Neural progenitor cell (in vitro differentiated cells): Measurements from ENCODE around the gene ZNF446. TPM values are rescaled to one million over a fixed set of nuclear protein-coding genes. Genes with fewer than 3 reads are reported as not detected.

ENCODE experiments used
- DNase-seq: peaks from one replicate; pipeline ENCODE4 v3.0.0-alpha.2; 2016; ENCODE audit warnings: low spot score
- H2AFZ ChIP-seq: fragments of 200-600 bp; sonication (generic); replicated peaks from 2 replicates; pipeline ENCODE4 v1.6.1; 2016; ENCODE audit warnings: antibody characterized with exemption
- H3F3A ChIP-seq: fragments of 200-600 bp; sonication (generic); 2 replicates; pipeline ENCODE4 v1.6.1; 2016; ENCODE audit warnings: antibody characterized with exemption, low read depth
- H3K27ac ChIP-seq: fragments of 200-600 bp; sonication (generic); 2 replicates; pipeline ENCODE4 v1.5.1; 2016; ENCODE audit warnings: mild to moderate bottlenecking
- H3K27me3 ChIP-seq: fragments of 200-600 bp; sonication (generic); 2 replicates; pipeline ENCODE4 v1.6.1; 2016; ENCODE audit warnings: mild to moderate bottlenecking, moderate library complexity
- H3K36me3 ChIP-seq: fragments of 200-600 bp; sonication (generic); 2 replicates; pipeline ENCODE4 v1.5.1; 2016
- H3K4me1 ChIP-seq: fragments of 200-600 bp; sonication (generic); 2 replicates; pipeline ENCODE4 v1.6.1; 2016; ENCODE audit warnings: mixed run types
- H3K4me2 ChIP-seq: fragments of 200-600 bp; sonication (generic); 2 replicates; pipeline ENCODE4 v1.6.1; 2016
- H3K4me3 ChIP-seq: fragments of 200-600 bp; sonication (generic); 2 replicates; pipeline ENCODE4 v1.5.1; 2016
- H3K79me2 ChIP-seq: fragments of 200-600 bp; sonication (generic); 2 replicates; pipeline ENCODE4 v1.6.1; 2016; ENCODE audit warnings: low read depth
- H3K9ac ChIP-seq: fragments of 200-600 bp; sonication (generic); 2 replicates; pipeline ENCODE4 v1.6.1; 2016
- H3K9me3 ChIP-seq: fragments of 200-600 bp; sonication (generic); 2 replicates; pipeline ENCODE4 v1.5.1; 2016; ENCODE audit warnings: low read depth
- H4K20me1 ChIP-seq: fragments of 200-600 bp; sonication (generic); 2 replicates; pipeline ENCODE4 v1.6.1; 2016; ENCODE audit warnings: low read depth
- H3K27ac Mint-ChIP-seq: 3 replicates; pipeline ENCODE4 v1.8.0; 2021; ENCODE audit warnings: mixed read lengths
- H3K27me3 Mint-ChIP-seq: 2 replicates; pipeline ENCODE4 v1.8.0; 2022; ENCODE audit warnings: low read depth, mild to moderate bottlenecking, inconsistent platforms, moderate library complexity, mixed read lengths; ENCODE audit not compliant: insufficient read depth
- H3K36me3 Mint-ChIP-seq: 3 replicates; pipeline ENCODE4 v1.8.0; 2021; ENCODE audit warnings: mixed read lengths
- H3K4me1 Mint-ChIP-seq: 3 replicates; pipeline ENCODE4 v1.8.0; 2021; ENCODE audit warnings: mixed read lengths
- H3K4me3 Mint-ChIP-seq: 3 replicates; pipeline ENCODE4 v1.8.0; 2021; ENCODE audit warnings: mild to moderate bottlenecking, moderate library complexity, mixed read lengths
- H3K9me3 Mint-ChIP-seq: 3 replicates; pipeline ENCODE4 v1.8.0; 2020; ENCODE audit warnings: mixed read lengths
- CTCF ChIP-seq: fragments of 200-600 bp; sonication (generic); IDR thresholded peaks from 2 replicates; pipeline ENCODE4 v1.5.1; 2017; ENCODE audit warnings: antibody characterized with exemption, mild to moderate bottlenecking
- EZH2 ChIP-seq: fragments of 200-600 bp; sonication (generic); IDR thresholded peaks from 2 replicates; pipeline ENCODE4 v1.6.1; 2017; ENCODE audit warnings: antibody characterized with exemption, mild to moderate bottlenecking, moderate library complexity
- EZH2phosphoT487 ChIP-seq: fragments of 200-600 bp; sonication (generic); IDR thresholded peaks from 2 replicates; pipeline ENCODE4 v1.6.1; 2017; ENCODE audit warnings: antibody characterized with exemption
- total RNA-seq: library from RNA; depleted of rRNA; stranded (reverse); fragments of >200 nt; gene quantifications from 2 replicates; pipeline ENCODE4 v1.2.3, GENCODE V29; 2015; ENCODE audit warnings: low replicate concordance

ZNF446 gene
- total RNA-seq, 1 donor from 2014 or later = 4.4 TPM

DNA sequence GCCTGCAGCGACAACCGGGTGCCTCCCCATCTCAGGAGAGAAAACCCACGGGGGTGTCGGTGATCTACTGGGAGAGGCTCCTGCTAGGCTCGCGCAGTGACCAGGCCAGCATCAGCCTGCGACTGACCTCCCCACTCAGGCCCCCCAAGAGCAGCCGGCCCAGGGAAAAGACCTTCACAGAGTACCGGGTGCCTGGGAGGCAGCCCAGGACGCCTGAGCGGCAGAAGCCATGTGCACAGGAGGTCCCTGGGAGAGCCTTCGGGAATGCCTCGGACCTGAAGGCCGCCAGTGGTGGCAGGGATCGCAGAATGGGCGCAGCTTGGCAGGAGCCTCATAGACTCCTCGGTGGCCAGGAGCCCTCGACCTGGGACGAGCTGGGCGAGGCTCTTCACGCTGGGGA is 20.8 kb upstream of the ZNF446 start:
- Histone ChIP-seq H3K4me3 (no peak overlapping the region), H3K4me1 (no peaks in the 10 kb centered on the region), H4K20me1 (no peaks in the 10 kb centered on the region), H3K9ac (no peak overlapping the region), H3K79me2 (no peaks in the 10 kb centered on the region), H3K4me2 (no peak overlapping the region), H3K36me3 (no peaks in the 10 kb centered on the region), H2AFZ (no peak overlapping the region), H3K27me3 (peaks cover 20% of the 10 kb centered on the region), H3K27ac (no peak overlapping the region), H3F3A (no peaks in the 10 kb centered on the region), H3K9me3 (no peaks in the 10 kb centered on the region)
- H3K9me3 Mint-ChIP-seq = no peaks in the 10 kb centered on the region
- TF ChIP-seq EZH2 (no peak), EZH2phosphoT487 (no peak), CTCF (no peak)
- no peak overlapping the region for H3K4me3 Mint-ChIP-seq
- H3K4me1 Mint-ChIP-seq = peaks cover 12% of the 10 kb centered on the region
- H3K27ac Mint-ChIP-seq = no peak overlapping the region
- peaks cover 5% of the 10 kb centered on the region for H3K27me3 Mint-ChIP-seq
- no peak for DNase-seq
- peaks cover 18% of the 10 kb centered on the region for H3K36me3 Mint-ChIP-seq

- Histone ChIP-seq H3K79me2 (no peaks in the 10 kb centered on the region), H3K9me3 (no peaks in the 10 kb centered on the region), H3F3A (no peaks in the 10 kb centered on the region), H3K9ac (no peak overlapping the region), H3K4me2 (no peak overlapping the region), H3K36me3 (no peaks in the 10 kb centered on the region), H3K27ac (no peak overlapping the region), H4K20me1 (no peaks in the 10 kb centered on the region), H3K4me1 (no peaks in the 10 kb centered on the region), H3K27me3 (peaks cover 12% of the 10 kb centered on the region), H2AFZ (no peak overlapping the region), H3K4me3 (no peak overlapping the region)
- Mint-ChIP-seq H3K9me3 (no peaks in the 10 kb centered on the region), H3K36me3 (peaks cover 18% of the 10 kb centered on the region), H3K4me1 (peaks cover 6% of the 10 kb centered on the region), H3K4me3 (no peak overlapping the region), H3K27ac (no peak overlapping the region), H3K27me3 (peaks cover 5% of the 10 kb centered on the region)
- no peak for DNase-seq
- TF ChIP-seq EZH2phosphoT487 (no peak), CTCF (no peak), EZH2 (no peak)
Observed at GRCh38 chr19:58456111-58456510, 20.0 kb upstream of the ZNF446 start.

GRCh38 chr19:58460039-58460438 is 16.1 kb upstream of the ZNF446 start:
- H3K4me3 Mint-ChIP-seq = no peak overlapping the region

More at GRCh38 chr19:58460039-58460438, 16.1 kb upstream of the ZNF446 start:
- Histone ChIP-seq H2AFZ (no peak overlapping the region), H3K27me3 (no peaks in the 10 kb centered on the region), H3K4me3 (no peak overlapping the region), H3K9me3 (no peaks in the 10 kb centered on the region), H3K36me3 (no peaks in the 10 kb centered on the region), H3K79me2 (no peaks in the 10 kb centered on the region), H3K27ac (no peak overlapping the region), H3K4me1 (no peaks in the 10 kb centered on the region), H3K4me2 (no peak overlapping the region), H4K20me1 (no peaks in the 10 kb centered on the region), H3F3A (no peaks in the 10 kb centered on the region), H3K9ac (no peak overlapping the region)
- no peak for DNase-seq
- H3K4me1 Mint-ChIP-seq = no peaks in the 10 kb centered on the region
- H3K27me3 Mint-ChIP-seq = peaks cover 2% of the 10 kb centered on the region
- no peak overlapping the region for H3K27ac Mint-ChIP-seq
- TF ChIP-seq EZH2phosphoT487 (no peak), EZH2 (no peak), CTCF (no peak)
- peaks cover 11% of the 10 kb centered on the region for H3K36me3 Mint-ChIP-seq
- no peaks in the 10 kb centered on the region for H3K9me3 Mint-ChIP-seq
